SK-MEL-5 (cell line): ENCODE measurements around the gene OR10K1. TPM values are rescaled to one million over a fixed set of nuclear protein-coding genes. Genes with fewer than 3 reads are reported as not detected.
"Not testable (repeated sequence)": the region's sequence is repeated elsewhere in the genome, so short reads cannot be mapped to it uniquely, and the experiment has no call there.

ENCODE experiments used
- DNase-seq: peaks from one replicate; pipeline ENCODE4 v3.0.0-alpha.2; 2016; ENCODE audit warnings: low read depth, low spot score
- in situ Hi-C: cut with HindIII; loops from 2 replicates; pipeline ENCODE4 v1.10.0; 2016; ENCODE audit warnings: low sequenced_read_pairs, high pct_unique_total_duplicates, low pct_unique_long_range_greater_than_20kb
- polyA plus RNA-seq, 2 experiments: library from polyadenylated mRNA; depleted of rRNA; stranded (reverse); fragments of >200 nt; gene quantifications; 2 replicates each; pipeline ENCODE4 v1.2.3, GENCODE V29; 2015
- total RNA-seq: library from RNA; depleted of rRNA; stranded (reverse); fragments of >200 nt; shearing (Covaris generic); gene quantifications from 2 replicates; pipeline ENCODE4 v1.2.3, GENCODE V29; 2014; rRNA removed

Gene OR10K1, protein sequence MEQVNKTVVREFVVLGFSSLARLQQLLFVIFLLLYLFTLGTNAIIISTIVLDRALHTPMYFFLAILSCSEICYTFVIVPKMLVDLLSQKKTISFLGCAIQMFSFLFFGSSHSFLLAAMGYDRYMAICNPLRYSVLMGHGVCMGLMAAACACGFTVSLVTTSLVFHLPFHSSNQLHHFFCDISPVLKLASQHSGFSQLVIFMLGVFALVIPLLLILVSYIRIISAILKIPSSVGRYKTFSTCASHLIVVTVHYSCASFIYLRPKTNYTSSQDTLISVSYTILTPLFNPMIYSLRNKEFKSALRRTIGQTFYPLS
- total RNA-seq, result not detected in 2 replicates
- not detected in 2 replicates for polyA plus RNA-seq (2015; cell fraction: cytosol; rRNA removed)
- not detected in 2 replicates for polyA plus RNA-seq (2015; cell fraction: nucleus; rRNA removed)

DNA sequence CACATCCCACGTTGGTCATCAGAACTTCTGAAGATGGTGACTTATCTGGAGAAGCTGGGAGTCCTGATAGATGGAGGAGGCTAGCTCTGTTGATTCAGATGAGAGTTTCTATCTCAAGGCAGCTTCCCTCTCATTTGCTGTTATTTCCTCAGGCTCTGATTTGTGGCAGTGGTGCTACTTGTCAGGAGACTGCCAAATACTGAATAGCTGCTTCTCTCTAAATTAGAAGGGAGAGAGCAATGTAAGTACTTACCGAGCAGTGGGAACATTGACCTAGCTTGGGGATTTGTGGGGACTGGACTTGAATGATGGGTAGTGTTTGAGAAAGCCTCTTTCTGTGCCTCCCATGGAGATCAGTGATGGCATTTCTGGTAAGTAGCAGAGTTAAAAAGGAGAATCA lies at the start of gene OR10K1:
OR10K1 (plus strand) TSS at position 301 of the 400 bp plus-strand sequence. CDS start 3,728 bp downstream, outside the sequence.
- in situ Hi-C loops, result no loop called here
- no peak for DNase-seq

DNA sequence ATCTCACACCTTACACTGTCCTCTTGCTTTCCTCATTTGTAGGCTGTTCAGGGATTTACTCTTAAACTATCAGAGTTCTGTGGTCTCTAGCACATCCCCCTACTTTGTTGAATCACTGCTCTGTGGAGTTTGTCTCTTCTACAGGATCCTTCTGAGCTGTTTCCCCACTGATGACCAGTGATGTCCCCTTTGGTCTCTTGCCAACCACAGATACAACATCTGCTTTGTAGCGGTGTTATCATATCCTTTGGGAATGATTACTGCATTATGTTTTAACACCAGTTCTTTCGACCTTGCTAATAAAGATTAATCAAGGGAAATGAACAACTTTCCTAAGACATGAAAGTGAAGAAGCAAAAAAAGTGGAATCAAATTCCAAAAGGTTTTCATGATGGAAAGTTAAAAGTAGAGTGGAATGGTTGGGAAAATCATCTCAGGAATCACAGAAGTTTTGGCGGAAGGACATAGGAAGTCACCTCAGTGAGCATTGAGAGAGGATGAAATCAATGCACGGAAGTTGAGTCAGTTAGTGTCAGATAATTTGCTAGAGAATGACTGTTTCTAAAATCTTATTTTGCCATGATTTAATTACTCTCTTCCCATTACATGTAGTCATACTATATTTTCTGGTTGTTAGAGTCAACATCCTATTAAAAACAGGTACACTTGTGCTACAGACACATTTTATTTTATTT lies 46.8 kb upstream of the OR10K1 start:
- in situ Hi-C loops, result no loop called here
- no peak for DNase-seq

DNA sequence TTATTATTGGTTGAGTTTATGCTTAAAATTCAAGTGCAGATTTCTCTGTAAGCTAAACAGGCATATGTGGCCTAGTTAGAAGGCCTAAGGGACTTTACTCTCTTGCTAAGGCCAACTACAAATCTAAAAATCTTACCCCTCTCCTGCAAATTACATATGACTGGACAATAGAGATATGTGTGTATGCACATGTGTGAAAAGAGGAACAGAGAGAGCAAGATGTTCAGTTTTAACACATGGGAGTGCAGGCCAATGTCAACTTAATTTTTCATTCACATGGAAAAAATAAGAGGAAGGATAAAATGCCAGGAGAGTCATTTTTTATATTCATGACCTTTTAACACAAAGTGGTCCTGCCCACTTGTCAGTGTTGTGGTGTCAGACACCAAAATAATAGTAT lies 44.0 kb upstream of the OR10K1 start:
- DNase-seq, result no peak
- in situ Hi-C loops, result no loop called here

DNA sequence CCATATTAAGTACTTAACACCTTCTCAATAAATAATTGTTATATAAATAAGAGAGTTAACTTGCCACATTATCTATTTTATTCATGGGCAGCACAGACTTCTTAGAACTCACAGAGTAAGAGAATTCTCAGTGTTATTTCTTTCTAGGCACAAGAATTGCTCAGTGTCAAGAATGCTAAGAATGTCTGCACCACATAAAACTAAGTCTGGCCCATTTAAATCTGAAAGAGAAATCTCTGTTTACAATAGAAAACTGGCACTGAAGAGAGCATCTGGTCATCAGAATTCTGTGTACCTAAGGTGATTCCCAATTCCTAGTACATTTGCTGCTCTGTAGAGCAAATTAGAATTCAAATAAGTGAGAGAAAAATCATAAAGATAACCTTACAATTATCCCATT lies 39.4 kb upstream of the OR10K1 start:
- no peak for DNase-seq
- in situ Hi-C loops, result no loop called here

DNA sequence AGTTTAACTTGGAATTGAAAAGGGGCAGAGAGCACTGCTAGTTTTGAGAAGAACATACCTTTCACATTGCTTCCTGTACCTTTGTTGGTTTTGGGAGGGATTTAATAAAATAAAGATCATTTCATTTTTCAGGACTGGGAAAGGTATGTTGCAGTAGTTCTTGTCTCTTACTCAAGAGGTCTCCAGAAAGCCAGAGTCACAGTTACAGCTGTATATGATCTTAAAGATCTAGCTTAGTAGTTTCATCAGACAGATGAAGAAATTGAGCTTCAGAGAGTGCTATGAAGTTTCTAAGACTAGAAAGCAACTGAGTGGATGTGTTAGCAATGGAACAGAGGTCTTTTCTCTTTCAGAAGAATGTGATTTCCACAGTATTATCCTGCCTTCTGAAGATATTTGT lies 36.6 kb upstream of the OR10K1 start:
- in situ Hi-C loops, result no loop called here
- no peak for DNase-seq

DNA sequence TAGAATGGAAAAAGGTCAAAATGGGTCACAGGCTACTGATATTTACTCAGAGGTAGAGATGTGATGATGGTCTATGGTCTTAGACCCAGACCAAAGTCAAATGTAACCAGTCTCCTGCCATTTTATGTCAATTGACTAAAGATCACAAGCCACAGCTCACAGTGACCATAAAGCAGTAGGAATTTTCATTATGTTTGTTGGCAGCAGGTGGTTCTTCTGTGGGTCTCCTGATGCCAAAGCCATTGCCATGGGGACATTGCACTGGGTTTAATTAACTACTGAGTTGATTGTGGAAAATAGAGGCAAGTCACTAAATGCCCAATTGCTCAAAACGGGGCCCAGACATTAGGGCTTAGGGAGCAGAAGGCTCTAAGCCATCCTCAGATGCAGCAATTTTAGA lies 35.5 kb upstream of the OR10K1 start, which contains the start of gene OR10K2:
OR10K2 (minus strand) TSS at position 101 of the 400 bp plus-strand sequence. CDS start 5,371 bp downstream, outside the sequence.
- in situ Hi-C loops, result no loop called here
- no peak for DNase-seq

DNA sequence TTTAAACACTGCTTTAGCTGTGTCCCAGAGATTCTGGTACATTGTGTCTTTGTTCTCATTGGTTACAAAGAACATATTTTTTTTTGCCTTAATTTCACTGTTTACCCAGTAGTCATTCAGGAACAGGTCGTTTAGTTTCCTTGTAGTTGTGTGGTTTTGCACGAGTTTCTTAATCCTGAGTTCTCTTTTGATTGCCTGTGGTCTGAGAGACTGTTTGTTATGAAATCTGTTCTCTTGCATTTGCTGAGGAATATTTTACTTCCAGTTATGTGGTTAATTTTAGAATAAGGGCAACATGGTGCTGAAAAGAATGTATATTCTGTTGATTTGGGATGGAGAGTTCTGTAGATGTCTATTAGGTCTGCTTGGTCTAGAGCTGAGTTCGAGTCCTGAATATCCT lies 31.5 kb upstream of the OR10K1 start:
- in situ Hi-C loops, result not testable (repeated sequence)

DNA sequence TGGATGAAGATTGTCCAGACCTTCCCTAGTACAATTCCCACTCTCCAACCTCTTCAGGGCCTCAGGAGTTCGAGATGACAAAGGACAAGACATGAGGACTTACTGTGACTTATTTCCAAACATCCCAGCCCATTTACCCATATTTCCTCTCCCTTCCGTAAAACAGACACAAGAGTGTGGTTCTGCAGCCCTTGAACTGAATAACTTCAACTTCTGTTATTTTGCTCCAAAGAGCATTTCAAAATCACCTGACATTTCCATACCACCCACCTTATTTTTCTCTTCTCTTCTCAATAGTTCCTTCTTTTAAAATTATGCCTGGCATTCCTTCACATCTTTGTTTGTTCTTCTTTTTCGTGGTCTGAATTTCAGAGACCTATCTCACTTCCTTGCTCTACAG lies 26.9 kb upstream of the OR10K1 start:
- in situ Hi-C loops, result no loop called here
- DNase-seq, result no peak

More for the DNA sequence above, 31.5 kb upstream of the OR10K1 start:
- DNase-seq, result not testable (repeated sequence)

DNA sequence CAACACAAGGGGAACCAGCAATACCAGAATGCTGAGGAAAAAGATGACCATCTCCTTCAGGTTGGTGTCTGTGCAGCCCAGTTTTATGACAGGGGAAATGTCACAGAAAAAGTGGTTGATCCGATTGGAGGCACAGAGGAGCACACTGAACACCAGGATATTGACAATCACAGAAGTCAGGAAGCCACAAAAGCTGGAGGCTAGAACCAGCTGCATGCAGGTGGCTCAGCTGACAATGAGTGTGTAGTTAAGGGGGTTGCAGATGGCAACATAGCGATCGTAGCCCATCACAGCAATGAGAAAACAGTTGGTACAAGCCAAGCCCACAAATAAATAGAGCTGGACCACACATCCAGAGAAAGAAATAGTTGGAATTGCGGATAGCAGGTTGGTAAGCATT lies 16.3 kb upstream of the OR10K1 start:
- no peak for DNase-seq
- in situ Hi-C loops, result no loop called here

DNA sequence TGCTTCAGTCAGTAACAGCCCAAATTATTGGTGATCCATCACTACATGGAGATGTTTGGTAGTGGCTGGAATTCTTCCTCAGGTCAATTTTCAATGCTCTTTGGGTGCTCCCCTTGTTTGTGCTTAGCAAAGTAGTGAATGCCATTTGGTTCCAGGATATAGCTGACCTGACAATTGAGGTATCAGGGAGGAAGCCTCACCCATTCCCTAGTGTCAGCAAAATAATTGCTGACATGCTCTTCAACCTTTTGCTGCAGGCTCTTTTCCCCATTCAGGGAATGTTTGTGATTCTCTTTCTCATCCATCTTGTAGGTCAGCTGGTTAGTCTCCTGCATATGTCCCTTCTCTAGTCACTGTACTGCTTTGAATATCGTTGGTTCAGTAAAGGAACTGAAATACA lies 7.1 kb upstream of the OR10K1 start:
- in situ Hi-C loops, result no loop called here
- DNase-seq, result no peak

DNA sequence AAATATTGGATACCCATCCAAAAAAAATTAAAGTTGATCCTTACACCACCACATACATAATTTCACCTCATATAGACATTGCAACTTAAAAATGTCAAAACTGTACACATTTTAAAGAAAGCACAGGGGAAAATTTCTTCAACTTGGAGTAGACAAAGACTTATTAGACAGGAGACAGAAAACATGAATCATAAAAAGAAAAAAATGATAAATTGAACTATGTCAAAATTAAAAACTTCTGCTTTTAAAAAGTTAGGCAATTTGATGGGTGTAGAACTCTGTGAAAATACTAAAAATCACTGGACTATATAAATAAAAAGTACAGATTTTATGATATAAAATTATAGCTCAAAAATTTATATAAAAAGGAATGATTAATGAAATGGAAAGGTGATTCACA lies 4.4 kb upstream of the OR10K1 start:
- DNase-seq, result no peak
- in situ Hi-C loops, result no loop called here

DNA sequence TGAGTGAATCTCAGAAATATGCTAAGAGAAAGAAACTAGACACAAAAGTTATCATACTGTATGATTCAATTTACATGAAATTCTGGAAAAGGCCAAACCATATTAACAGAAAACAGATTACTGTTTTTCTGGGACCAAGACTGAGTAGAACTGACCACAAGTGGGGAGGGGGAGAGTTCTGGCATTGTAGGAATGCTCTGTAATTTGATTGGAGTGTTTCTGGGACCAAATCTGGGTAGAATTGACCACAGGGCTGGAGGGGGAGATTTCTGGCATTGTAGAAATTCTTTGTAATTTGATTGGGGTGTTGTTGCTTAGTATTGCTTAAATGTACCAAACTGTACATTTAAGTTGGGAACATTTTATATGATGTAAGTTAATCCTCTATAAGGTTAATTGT lies 3.4 kb upstream of the OR10K1 start:
- DNase-seq, result no peak
- in situ Hi-C loops, result no loop called here

DNA sequence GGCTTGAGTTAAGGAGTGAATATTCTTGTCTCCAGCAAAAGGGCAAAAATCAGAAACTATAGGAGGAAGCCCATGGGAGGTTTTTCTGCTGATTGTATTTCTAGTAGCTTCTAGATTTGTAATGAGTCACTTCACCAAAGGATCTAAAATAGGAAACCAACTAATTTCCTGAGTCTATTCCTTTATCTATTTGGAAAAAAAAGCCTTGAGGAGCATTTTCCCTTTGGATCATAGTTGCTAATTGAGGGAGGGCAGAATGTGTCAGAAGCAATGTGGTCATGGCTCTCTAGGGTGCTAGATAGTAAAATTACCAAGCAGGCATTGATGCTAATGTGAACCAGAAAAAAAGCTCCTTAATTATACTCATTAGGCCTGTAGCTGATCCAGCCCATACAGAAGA lies 10.3 kb downstream of the OR10K1 start, which contains the start of gene OR10R2:
OR10R2 (plus strand) TSS at position 301 of the 400 bp plus-strand sequence. CDS start 106 bp downstream, outside the sequence.
- in situ Hi-C loops, result no loop called here
- DNase-seq, result no peak

DNA sequence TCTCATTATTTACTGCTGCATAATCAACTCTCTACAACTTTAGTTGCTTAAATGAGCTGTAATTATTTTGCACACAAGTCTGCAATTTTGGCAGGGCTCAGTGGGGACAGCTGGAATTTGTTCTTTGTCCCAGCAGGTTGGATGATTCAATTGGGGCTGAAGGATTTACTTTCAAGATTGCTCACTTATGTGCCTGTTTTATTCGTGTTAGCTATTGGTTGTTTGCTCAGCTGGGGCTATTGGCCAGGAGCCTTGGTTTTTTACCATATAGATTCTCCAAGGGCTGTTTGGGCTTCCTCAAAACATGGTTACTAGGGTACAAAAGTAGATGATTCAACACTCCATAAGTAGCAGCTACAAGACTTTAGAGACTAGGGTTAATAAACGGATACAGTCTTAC lies 23.8 kb downstream of the OR10K1 start:
- in situ Hi-C loops, result no loop called here
- DNase-seq, result no peak

DNA sequence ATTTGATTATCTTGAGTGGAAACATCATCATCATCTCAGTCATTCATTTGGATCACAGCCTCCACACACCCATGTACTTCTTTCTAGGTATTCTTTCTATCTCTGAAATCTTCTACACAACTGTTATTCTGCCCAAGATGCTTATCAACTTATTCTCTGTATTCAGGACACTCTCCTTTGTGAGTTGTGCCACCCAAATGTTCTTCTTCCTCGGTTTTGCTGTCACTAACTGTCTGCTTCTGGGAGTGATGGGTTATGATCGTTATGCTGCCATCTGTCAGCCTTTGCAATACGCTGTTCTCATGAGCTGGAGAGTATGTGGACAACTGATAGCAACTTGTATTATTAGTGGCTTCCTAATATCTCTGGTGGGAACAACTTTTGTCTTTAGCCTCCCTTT lies 29.7 kb downstream of the OR10K1 start:
- in situ Hi-C loops, result no loop called here
- no peak for DNase-seq

DNA sequence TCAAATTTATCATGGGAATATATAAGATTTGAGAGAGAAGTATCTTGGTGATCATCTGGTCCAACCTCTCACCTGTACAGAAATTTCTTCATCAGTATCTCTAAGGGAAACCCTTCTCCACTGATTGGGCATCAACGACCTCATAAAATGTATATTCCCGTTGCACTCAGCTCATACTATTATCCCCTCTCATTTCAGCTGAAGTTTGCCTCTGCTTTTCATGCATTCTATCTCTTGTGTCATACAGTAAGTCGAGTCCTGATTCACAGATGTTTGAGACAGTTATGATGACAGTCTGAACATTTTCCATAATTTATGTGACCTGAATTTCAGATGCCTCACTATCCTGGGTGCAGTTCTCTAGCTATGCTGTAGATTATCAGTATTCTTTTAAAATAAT lies 31.4 kb downstream of the OR10K1 start:
- no peak for DNase-seq
- in situ Hi-C loops, result no loop called here

DNA sequence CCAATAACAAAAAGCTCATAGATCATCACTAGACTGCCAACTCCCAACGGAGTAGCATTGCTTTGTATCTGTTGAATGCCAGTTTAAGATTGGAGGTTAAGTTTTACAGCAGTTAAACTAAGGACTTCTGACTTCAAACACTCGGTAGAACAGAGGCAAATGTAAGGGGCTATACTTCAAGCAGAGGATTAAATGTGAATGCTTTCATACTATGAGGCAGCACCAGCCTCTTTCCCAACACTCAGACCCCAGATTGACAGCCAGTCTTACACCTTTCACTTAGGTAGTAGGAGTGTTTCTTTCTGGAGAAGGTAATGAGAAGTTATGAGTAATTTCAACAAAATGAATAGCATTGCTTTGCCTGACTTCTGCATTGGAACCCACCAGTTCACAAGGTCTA lies 33.2 kb downstream of the OR10K1 start:
- no peak for DNase-seq
- in situ Hi-C loops, result no loop called here

DNA sequence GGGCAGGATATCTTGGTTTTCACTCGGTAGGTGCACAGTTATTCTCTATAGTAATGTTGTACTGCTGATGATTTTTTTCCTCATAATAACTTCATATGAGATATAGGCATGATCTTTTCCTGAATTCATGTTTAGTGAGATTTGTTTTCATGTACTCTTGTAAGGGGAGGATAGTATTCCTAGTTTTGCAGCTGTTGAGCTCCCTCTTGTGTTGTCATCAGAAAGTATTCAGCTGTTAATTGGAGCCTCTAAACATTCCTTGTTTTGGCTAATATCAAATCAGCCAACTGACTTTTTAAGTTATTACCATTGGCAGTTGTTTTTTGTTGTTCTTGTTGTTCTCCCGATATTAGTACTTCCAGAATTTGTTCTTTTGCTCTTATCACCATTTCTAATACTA lies 34.7 kb downstream of the OR10K1 start:
- in situ Hi-C loops, result no loop called here

More for the DNA sequence above, 34.7 kb downstream of the OR10K1 start:
- DNase-seq, result peak; percentile 54
